ENCODE data around the gene FHIP1B.

The FHIP1B gene

DNA sequence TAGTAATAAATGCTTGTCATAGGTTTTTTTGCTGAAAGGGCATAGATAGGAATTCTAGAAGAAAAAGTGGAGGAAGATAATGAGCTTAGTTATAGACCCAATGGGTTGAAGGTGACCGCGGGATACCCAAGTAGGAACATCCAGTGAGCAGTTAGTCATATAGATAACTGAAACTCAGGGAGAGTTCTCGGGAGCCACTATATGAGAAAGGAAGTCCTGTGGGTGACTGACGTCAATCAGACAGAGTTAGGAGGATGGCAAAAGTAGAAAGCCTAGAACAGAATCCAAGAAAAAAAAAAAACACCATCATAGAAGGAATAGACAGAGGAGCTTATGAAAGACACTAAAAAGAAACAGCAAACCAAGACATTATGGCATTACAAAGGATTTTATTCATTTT, 2.8 kb upstream of the FHIP1B start:
- Mint-ChIP-seq H3K27me3 (ENCODE audit: low read depth) (peaks cover 6% of the 10 kb centered on the region), H3K27ac (no peak overlapping the region), H3K36me3 (ENCODE audit: low read depth) (no peaks in the 10 kb centered on the region), H3K4me3 (no peak overlapping the region), H3K4me1 (peaks cover 17% of the 10 kb centered on the region), H3K9me3 (no peaks in the 10 kb centered on the region)
- TF ChIP-seq, protein P1, sequence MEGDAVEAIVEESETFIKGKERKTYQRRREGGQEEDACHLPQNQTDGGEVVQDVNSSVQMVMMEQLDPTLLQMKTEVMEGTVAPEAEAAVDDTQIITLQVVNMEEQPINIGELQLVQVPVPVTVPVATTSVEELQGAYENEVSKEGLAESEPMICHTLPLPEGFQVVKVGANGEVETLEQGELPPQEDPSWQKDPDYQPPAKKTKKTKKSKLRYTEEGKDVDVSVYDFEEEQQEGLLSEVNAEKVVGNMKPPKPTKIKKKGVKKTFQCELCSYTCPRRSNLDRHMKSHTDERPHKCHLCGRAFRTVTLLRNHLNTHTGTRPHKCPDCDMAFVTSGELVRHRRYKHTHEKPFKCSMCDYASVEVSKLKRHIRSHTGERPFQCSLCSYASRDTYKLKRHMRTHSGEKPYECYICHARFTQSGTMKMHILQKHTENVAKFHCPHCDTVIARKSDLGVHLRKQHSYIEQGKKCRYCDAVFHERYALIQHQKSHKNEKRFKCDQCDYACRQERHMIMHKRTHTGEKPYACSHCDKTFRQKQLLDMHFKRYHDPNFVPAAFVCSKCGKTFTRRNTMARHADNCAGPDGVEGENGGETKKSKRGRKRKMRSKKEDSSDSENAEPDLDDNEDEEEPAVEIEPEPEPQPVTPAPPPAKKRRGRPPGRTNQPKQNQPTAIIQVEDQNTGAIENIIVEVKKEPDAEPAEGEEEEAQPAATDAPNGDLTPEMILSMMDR (IDR thresholded peaks at IDR 0.05; ENCODE audit: unreplicated experiment in 3 of 3) = no peak

DNA sequence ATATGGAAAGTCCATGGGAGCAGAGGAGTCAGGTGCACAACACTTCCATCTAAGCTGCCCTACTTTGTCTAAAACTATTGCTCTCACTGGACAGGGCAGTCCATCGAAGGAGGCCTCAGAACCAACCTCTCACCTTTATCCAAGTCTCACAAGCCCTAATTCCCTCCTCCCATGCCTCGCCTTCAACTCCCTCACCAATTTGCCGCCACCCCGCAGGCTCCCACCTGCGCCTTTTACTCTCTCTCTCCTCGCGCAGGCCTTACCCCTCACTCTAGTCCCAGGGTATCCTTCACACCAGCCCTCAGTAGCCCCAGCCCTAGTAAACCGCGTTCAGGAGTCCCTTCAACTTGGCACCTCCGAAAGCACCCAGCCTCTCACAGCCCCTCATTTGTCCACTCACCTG, 451 bp downstream of the FHIP1B start:
- Mint-ChIP-seq H3K9me3 (no peaks in the 10 kb centered on the region), H3K4me3 (peak overlapping the region; percentile 96 to 99 (median 98)), H3K4me1 (peaks cover 23% of the 10 kb centered on the region), H3K27me3 (ENCODE audit: low read depth) (no peaks in the 10 kb centered on the region), H3K36me3 (ENCODE audit: low read depth) (no peaks in the 10 kb centered on the region), H3K27ac (peak overlapping the region; percentile 41 to 89 (median 84))
- TF ChIP-seq, protein P1 (IDR thresholded peaks at IDR 0.05; ENCODE audit: unreplicated experiment in 3 of 3) = no peak

DNA sequence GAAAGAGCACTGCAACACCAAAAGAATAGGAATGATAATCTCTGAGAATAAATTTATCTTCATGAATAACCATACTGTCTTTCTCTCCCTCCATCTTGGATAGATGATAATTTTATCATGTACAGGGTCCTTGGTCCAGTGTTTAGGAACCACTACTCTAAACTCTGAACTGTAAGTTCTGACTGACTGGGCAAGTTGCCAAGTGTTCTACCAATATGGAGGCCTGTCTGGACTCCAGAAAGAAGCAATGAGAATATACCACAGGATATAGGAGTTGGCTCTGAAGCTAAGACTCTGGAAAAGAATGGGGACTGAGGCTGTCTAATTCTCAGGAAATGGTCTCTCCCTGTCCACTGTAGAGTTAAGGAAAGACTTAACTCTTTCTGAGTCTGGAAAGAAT, 1.5 kb downstream of the FHIP1B start:
- H3K4me1 Mint-ChIP-seq = peaks cover 23% of the 10 kb centered on the region
- no peaks in the 10 kb centered on the region for H3K9me3 Mint-ChIP-seq
- H3K36me3 Mint-ChIP-seq (ENCODE audit: low read depth) = no peaks in the 10 kb centered on the region
- no peaks in the 10 kb centered on the region for H3K27me3 Mint-ChIP-seq (ENCODE audit: low read depth)
- H3K27ac Mint-ChIP-seq = no peak overlapping the region
- peak overlapping the region; percentile 81 to 99 (median 96) for H3K4me3 Mint-ChIP-seq
- TF ChIP-seq, protein P1 (IDR thresholded peaks at IDR 0.05; ENCODE audit: unreplicated experiment in 3 of 3) = no peak

DNA sequence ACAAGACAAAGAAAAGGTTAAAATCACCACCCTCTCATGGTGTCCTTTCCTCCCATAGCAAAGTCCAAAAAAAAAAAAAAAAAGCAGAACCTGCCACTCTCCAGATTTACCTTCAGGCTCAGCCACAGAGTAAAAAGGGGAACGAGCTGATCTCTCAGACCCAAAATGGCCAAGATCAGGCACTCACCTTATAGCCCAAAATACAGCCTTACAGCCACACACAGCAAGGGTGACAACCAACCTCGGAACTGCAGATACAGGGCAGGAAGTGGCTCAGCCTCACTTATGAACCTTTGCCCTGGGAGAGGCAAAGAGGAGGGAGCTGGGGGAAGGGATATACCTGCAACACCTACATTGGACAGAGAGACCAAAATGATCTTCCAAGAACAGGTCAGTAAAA, 4.5 kb downstream of the FHIP1B start:
- TF ChIP-seq, protein P1 (IDR thresholded peaks at IDR 0.05; ENCODE audit: unreplicated experiment in 3 of 3) = no peak
- Mint-ChIP-seq H3K9me3 (no peaks in the 10 kb centered on the region), H3K4me3 (peak overlapping the region in 1 of 3 experiments; percentile 4), H3K36me3 (ENCODE audit: low read depth) (peaks cover under 1% of the 10 kb centered on the region), H3K27me3 (ENCODE audit: low read depth) (no peaks in the 10 kb centered on the region), H3K4me1 (peaks cover 18% of the 10 kb centered on the region), H3K27ac (no peak overlapping the region)

DNA sequence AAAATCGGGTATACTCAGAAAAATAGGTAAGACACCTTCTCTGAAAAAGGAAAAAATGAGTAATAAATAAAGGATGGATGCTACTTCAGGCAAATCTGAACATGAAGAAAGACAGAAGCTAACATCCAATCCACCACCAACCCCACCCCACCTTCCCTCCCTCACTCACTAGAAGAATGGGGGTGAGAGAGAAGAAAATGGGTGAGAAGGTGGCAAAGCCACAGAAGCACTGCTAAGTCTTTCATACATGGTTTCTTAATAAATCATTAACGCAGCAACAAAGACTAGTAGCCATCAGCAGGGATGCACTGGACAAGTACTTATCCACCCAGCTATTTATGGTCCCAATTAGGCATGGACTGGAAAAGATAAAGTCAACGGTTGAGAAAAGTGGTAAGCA, 5.9 kb downstream of the FHIP1B start:
- TF ChIP-seq, protein P1 (IDR thresholded peaks at IDR 0.05; ENCODE audit: unreplicated experiment in 3 of 3) = no peak
- peaks cover 4% of the 10 kb centered on the region for H3K36me3 Mint-ChIP-seq (ENCODE audit: low read depth)
- H3K4me1 Mint-ChIP-seq = peaks cover 11% of the 10 kb centered on the region
- no peaks in the 10 kb centered on the region for H3K9me3 Mint-ChIP-seq
- H3K4me3 Mint-ChIP-seq = no peak overlapping the region
- no peak overlapping the region for H3K27ac Mint-ChIP-seq
- H3K27me3 Mint-ChIP-seq (ENCODE audit: low read depth) = no peaks in the 10 kb centered on the region

DNA sequence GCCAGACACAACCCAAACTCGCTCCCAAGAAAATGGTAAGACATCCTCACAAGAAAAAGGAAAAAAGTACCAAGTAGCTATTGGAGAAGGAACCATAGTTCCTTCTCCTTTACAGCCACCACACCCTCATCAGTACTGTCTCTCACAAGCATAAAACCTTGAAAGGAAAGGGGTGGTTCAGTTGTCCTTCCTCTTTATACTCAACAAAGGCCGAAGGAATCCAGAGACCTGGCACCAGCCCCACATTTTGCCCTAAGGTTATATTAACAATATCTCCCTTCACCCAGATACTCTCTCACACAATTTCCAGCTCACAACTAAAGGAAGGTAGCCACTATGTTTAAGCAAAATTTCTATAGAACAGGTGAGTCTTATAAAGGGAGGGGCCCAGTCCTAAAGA, 8.5 kb downstream of the FHIP1B start:
- H3K4me1 Mint-ChIP-seq = peaks cover 2% of the 10 kb centered on the region
- no peak overlapping the region for H3K27ac Mint-ChIP-seq
- H3K36me3 Mint-ChIP-seq (ENCODE audit: low read depth) = peaks cover 13% of the 10 kb centered on the region
- no peaks in the 10 kb centered on the region for H3K27me3 Mint-ChIP-seq (ENCODE audit: low read depth)
- no peaks in the 10 kb centered on the region for H3K9me3 Mint-ChIP-seq
- H3K4me3 Mint-ChIP-seq = no peak overlapping the region
- TF ChIP-seq, protein P1 (IDR thresholded peaks at IDR 0.05; ENCODE audit: unreplicated experiment in 3 of 3) = no peak

Data from nephron (organoid).